GOT3 (cell line): ENCODE measurements around the gene IFITM10.

Experiments
- DNase-seq: peaks from one replicate; lab custom pipeline; 2025; ENCODE audit warnings: mixed read lengths; lab: John Stamatoyannopoulos, UW

The IFITM10 gene

DNA sequence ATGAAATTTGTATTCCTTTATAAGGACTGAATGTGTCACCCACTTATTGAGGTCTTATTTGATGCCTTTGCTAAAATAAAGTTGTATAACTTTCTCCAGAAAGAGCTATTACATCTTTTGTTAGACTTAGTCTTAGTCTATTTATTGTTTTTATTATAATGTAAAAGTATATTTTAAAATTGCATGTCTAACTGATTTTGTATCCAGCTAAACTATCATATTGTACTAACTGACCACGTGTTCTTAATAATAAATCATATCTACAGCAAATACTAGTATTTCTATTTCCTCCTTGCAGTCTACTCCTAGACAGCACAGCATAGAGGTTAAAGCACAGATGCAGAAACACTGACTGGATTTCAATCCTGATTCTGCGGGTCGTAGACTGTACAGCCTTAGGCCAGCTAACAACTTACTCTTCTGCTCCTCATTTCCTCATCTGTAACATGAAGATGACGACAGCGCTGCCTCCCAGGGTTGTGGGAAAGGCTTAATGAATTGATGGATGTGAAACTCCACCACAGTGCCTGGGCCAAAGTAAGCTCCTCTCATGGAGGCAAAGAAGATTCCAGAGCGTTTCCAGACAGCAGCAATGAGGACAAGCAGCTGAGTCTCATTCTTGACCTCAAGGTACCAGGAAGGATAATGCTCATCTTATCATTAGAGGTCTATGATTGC lies 13.2 kb downstream of the IFITM10 start:
- DNase-seq: no peak

DNA sequence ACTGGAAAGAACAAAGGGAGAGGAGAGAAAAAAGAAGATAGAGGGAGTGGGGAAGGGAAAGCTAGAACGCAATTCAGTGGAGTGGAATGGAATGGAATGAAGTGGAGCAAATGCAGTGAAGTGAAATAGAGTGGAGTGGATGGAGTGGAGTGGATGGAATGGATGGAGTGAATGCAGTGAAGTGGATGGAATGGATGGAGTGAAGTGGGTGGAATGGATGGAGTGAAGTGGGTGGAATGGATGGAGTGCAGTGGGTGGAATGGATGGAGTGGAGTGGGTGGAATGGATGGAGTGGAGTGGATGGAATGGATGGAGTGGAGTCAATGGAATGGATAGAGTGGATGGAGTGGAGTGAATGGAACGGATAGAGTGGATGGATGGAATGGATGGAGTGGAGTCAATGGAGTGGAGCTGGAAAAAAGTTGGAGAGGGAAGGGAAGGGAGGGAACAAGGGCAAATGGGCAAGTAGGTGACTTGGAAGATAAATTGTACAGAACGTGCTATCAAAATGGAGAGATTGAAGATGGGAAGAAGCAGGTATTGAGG lies 13.9 kb downstream of the IFITM10 start:
- no peak for DNase-seq

DNA sequence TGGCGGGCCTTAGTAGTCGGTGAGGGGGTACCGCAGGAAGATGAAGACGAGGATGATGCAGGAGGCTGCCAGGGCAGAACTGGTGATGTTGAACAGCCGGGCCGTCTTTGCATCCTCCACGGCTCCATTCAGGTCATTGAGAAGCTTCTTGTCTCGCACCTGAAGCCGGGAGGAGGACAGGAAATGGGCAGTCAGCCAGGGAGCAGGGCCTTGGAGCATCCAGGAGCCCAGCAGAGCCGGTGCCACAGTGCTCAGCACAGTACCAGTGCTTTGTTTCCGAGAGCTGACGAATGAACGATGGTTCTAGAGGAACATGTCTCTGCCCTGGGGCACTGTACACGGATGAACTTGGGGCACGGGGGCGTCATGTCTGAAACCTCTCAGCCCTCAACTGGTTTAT lies 15.1 kb downstream of the IFITM10 start:
- no peak for DNase-seq

DNA sequence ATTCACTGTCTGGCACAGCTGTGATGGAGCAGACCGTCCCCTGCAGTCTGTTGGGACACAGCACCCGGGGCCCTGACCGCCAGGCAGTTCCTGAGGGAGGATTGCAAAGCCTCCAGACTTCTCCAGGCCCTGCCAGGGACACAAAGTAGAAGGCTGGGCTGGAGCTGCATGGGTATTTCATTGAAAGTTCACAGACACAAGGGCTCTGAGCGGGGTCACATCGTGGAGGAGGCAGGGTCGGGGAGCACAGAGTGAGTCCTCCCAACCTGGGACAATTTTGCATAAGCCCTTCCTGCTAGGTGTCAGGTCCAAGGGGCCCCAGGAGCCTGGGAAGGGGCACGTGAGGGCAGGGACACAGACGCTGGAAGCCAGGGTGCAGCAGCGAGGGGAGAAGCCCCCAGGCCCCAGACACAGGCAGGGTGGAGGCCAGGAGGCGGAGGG lies 15.7 kb downstream of the IFITM10 start:
- no peak for DNase-seq

DNA sequence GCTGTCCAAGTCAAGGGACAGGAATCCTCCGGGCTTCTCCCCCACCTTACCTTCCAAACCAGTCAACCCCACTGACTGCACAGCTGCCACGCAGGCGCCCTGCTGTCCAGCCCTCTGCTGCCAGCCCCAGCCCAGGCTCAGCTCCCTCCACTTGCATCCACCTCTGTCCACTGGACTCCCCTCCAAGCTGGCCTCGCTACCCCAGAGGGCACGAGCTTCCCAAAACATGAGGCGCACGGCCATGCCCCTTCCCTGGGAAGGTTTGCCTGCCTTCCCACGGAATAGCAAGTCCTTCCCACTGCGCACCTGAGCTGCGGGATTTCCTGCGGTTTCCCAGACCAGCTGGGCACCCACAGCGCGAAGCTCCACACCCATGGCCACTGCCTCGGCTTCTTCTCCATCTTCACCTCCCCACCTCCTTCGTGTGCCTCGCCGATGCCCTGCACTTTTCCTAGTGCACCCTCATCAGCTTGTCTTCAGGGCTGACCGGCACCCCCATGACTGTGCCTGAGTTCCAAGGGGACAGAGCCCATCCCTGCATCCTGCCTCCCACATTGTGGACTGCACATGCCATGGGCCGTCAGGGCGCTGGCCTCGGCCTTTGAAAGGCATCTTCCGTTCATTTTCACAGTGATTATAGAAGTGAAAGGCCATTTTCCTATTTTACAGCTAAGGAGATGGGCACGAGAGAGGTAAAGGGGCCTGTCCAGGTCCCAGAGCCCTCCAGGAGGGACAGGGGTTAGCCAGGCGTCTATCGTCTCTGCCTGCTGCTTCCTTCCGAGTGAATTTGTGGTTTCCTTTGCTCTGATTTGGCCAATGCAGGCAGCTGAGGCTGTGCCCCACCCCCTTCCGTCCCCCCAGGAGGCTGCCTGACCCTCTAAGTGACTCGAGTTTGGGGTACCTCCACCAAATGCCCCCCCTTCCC lies 16.4 kb downstream of the IFITM10 start:
- DNase-seq: no peak

DNA sequence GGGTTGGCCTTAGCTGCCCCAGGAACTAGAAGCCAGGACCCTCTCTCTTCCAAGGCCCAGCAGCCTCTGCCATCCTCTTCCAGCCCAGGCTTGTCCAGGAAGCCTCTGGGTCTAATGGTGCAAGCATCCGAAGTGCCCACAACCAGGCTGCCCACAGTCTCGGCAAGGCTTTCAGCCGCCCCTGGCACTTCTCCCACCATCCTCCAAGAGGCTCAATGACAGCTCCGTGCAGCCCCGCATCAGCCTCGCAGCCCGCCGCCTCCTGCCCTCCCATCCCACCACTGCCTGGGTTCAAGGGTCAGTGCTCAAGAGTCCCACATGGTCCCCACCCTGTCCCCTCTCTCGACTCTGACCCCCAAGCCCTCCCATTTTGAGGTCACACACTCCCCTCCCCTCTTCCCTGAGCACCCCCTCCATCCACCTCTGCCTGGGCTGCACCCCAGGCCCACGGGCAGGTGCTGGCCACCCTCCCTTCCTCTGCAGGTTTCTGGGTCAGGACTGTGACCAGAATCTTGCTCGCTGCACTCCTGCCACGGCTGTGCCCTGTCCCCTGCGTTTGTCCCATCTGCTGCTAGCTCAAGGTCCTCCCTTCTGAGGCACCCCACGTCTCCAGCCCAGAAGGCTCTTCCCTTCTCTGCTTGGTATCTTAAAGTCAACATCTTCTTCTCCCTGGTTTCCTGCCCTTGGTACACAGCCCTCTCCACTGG lies 17.2 kb downstream of the IFITM10 start:
- no peak for DNase-seq

DNA sequence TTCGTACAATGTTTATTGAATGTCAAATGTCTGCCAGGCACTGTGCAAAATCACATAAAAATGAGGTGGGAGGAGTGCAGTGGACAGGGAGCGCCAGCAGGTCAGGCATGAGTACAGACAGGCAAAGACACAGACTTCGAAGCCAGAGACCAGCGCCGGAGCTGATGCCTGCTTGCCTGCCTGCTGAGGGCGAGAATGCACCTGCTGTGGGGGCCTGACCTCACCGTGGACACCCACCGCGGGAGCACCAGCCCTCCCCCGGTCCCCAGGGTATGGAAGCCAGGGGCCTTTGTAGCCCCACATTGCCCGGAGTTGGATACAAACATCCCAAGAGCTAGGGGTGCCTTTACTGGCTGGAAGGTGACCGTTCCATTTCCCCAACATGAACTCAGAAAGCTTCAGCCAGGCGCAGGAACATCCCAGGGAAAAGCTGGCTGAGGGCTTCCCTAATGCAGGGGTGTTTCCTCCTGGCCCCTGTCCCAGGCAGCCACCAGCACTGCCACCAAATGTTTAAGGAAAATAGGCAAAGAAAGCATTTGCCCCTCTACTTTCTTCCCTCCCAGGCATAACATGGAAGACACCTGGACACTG lies 17.9 kb downstream of the IFITM10 start:
- DNase-seq: no peak

DNA sequence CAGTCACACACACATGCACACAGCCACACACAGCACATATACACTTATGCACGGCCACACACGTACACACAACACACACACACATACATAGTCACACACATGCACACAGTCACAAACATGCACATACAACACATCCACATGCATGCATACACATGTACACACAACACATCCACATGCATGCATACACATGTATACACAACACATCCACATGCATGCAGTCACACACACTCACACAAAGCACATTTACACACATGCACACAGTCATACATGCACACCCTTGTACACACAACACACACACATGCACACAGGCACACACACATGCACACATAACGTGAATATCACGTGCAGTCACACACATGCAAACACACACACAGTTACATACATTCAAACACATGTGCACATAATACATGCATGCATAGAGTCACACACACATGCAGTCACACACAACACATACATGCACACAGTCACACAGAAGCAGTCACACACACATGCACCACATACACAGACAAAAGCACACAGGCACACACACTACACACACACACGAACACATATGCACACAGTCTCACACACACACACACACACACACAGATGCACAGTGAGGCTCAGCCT lies 18.8 kb downstream of the IFITM10 start:
- DNase-seq: no peak

DNA sequence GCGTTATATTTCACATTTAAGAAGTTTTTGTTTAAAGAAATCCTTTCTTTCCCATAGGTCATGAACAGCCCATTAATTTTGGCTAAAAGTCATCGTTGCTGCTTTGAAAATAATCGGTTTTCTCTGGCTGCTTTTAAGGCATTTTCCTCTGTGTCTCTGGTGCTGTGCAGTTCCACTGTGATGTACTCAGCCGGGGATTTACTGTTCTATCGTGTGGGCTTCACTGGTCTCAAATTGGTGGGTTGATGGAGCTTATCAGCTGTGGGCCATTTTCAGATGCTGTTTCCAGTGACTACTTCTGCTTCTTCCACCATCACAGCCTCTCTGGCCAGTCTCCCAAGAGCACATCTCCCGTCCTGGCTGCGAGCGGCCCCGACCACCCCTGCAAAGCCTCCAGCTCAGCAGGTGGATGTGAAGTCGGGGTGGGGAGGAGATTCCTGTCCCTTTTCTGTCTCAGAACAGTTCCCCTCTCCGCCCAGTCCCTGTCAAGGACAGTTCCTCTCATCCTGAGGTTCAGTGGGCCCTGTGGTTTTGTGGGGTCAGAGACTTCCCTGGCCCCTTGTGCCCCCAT lies 20.3 kb downstream of the IFITM10 start:
- DNase-seq: no peak

DNA sequence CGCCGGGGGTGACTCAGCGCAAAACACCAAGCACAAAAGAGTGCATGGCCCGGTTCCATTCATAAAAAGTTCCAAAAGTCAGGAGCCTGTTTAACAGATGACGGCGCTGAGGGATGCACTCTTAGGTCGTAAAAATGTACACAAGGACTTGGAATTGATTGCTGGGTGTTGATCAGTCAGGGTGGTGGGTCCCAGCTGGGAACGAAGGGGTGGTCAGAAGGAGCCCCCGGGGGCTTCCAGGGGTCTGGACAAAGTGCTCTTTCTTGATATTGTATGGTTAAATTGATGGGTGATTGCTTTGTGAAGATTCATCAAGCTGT lies 20.7 kb downstream of the IFITM10 start:
- no peak for DNase-seq

DNA sequence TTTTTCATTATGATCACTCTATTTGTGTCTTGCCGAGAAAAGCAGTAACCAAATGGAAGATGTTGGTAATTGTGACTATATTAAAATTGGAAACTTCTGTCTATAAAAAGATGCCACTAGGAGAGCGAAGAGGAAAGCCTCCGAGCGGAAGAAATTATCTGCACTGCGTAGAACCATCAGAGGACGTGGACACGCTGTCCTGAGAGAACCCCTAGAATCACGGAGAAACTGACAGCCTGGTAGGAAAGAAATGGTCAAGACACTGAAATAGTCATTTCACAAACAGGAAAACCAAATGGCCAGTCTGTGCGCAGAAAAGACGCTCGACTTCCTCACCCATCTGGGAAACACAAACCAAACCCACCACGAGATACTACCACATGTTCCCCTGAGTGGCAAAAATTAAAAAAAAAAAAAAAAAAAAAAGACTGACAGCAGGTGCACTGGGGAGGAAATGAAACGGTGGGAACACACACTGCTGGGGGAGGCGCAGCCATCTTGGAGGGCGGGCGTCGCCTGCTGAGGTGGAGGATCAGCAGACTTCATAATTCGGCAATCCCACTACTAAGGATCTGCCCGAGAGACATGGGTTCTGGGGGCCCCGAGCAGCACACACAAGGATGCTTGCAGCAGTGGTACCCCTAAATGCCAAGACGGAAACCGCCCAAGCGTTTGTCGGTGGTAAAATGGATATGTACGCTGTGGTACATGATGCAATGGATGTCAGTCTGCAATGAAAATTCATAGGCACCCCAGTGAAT lies 21.3 kb downstream of the IFITM10 start:
- DNase-seq: no peak

DNA sequence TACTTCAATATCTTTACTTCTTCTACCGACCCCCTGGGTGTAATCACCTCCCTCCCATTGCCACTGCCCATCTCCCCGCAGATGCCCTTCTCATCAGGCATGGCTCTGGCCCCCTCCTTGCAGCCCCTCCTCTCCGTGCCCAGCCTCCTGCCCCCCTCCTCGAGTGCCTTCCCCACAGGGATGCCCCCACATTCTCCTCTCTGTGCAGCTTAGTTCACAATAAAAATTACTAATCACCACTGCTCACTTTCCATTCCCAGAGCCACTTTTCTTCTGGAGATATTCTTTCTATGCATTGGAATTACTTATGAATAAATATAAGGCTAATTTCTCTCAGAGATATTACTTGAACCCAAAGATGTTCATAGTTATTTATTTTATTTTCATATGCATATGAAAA lies 22.1 kb downstream of the IFITM10 start:
- no peak for DNase-seq

DNA sequence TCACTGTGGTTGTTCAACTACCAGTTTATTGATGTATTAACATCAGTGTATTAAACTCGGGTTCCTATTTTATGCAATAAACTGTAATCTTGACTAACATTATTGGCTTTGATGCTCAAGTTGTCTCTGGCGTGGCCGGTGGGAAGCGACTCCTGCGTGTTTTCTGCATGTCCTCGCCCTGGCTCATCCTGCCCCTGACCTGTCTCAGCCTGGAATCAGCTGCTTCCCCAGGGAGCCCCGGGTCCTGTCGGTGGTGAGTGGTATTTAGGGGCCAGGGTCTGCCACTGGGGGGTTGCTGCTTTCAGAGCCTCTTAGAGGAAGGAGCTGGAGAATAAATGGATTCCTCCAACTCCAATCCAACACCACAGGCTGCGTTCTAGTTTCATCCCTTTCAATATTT lies 22.5 kb downstream of the IFITM10 start:
- DNase-seq: no peak

DNA sequence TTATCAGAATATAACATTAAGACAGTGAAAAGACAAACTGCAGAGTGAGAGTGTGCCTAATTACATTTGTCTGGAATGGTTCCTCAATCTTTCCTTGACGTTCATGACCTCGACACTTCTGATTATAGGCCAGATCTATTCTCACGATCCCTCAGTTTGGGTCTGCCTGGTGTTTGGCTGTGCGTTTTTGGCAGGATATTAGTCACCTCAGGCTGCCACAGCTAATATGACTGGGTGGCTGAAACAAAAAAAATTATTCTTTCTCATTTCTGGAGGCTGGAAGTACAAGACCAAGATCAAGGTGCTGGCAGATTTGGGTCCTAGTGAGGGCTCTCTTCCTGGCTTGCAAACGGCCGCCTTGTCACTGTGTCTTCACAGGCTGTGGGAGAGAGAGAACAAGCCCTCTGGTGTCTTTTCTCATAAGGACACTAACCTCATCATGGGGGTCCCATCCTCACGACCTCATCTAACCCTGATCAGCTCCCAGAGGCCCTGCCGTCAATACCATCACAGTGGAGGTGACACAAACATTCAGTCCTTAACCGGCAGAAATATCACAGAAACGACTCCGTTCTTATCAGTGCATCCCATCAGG lies 23.2 kb downstream of the IFITM10 start:
- no peak for DNase-seq

DNA sequence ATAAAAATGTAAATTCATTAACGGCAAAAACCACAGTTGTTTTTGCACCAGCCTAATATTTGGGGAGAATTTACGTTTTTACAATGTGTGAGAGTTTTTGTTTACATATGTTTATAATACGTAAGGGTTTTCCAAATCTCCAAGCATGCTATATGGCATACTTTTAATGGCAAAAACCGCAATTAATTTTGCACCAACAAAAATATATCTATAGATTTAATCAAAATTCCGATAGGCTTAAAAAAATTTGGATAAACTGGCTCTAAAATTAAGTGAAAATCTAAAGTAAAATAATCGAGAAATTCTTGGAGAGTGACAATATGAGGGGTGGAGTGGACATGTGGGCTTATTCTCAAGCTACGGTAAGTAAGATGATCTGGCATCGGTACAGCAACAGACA lies 30.6 kb downstream of the IFITM10 start:
- no peak for DNase-seq

DNA sequence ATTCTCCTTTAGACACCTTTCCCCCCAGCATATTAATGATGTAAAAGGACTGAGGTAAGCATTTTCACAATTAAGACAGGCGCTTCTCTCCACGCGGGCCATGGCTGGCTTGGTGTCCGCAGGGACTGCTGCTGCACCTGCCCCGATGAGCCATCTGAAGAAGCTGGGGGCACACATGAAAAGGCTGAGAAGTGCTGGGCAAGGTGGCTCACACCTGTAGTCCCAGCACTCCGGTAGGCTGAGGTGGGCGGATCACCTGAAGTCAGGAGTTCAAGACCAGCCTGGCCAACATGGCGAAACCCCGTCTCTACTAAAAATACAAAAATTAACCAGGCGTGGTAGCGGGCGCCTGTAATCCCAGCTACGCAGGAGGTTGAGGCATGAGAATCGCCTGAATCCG lies 32.1 kb downstream of the IFITM10 start:
- DNase-seq: no peak

DNA sequence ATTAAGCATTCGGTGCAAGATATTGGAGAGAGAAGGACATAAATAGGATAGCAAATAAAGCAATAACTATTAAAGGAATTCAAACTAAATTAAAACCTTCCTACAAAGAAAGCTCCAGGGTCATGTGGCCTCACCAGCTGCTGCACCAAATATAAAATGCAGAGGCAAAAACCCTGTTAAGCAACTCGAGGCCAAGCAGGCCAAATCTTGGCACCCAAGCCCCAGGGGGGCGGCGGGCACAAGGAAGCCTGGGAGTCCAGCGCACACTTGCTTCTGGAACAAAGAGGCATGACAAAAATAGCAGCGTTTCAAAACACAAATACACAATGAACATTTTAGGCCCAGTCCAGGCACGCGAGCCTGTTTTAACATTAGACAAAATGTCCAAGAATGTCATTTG lies 32.6 kb downstream of the IFITM10 start:
- no peak for DNase-seq

DNA sequence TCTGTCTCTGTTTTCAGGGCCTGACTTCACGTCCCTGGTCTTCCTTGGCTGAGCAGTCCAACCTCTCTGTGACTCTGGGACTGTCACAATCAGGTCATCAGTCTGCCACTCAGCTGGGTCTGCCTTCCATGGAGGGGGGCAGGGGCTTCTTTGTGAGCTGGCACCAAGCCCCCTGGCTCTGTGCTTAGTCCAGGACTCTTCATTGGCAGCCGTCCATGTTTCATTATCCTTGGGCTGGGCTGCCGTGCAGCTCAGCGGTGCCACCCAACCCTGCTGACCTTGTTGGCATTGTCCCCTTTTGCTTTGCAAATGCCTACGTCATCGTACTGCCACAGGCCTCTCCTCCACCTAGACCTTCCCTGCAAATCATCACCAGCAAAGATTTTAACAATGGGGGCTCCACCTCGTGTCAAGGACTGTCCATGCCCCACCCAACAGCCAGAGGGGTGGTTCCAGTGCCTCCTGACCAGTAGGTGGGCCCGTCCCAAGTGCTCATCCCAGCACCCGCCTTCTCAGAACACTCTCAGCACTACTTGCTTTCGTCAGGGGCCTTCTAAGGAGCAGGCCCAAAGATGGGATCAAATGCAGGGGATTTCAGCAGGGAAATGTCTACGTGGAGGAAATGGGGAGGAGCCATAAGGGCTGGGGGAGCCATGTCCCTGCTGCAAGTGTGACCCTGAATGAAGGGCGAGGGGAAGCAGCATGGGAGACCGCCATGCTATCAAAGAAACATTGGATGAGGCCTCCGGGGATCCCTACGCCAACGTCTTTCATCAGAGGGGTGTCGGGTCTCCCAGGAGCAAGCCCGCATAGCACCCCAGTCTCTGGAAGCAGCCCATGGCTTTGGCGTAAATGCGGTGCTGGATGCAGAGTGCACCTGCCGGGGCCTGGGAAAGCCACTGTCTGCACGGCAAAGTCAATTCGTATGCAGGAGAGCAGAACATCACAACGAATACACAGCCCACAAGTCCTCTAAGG lies 35.2 kb downstream of the IFITM10 start:
- DNase-seq: no peak

DNA sequence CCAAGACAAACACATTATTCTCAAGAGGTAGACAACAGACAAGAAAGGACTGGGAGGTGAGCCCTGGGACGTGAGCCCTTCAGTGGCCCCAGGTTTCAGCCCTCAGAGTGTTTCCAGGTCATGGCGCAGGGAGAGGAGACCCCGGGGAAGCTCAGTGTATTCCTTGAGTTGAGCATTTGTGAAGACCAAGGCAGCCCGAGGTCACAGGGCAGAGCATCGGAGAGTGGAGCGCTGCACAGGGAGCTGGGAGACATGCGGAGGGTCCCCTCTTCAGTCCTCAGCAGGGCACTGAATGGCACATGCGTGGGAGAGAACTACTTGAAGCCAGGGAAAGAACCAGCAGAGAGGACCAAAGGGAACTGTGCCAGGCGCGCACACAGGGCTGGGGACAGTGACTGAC lies 41.7 kb downstream of the IFITM10 start:
- DNase-seq: no peak
